SK-N-DZ (cell line): ENCODE measurements around the gene C10orf90.
"Not testable (repeated sequence)": the region's sequence is repeated elsewhere in the genome, so short reads cannot be mapped to it uniquely, and the experiment has no call there.

Experiments
- DNase-seq: peaks from one replicate; pipeline ENCODE4 v3.0.0-alpha.2; 2015; ENCODE audit warnings: low spot score

The C10orf90 gene

GRCh38 chr10:126585249-126586017, 85.1 kb downstream of the C10orf90 start:
- DNase-seq, result no peak

- no peak for DNase-seq
Observed at GRCh38 chr10:126584836-126585235, 85.7 kb downstream of the C10orf90 start.

GRCh38 chr10:126583552-126584200, 86.8 kb downstream of the C10orf90 start:
- no peak for DNase-seq

DNA sequence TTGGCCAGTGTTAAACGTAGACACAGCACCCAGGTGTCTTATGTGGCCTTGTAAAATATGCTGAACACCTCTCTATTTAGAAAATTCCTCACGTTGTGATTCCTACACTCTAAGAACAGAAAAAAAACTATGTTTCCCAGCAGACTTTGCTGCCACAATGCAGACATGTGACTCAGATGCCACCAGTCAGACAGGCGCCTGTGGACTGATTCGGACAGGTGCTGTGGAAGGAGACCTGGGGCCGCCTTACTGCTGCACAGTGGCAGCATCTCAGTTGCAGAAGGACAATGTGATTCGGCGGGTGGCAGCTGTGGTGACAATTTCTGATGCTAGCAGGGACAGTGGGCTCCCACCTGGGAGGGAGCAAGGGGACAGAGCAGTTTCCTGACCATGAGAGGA, 88.8 kb downstream of the C10orf90 start:
- no peak for DNase-seq

GRCh38 chr10:126580873-126581647, 89.4 kb downstream of the C10orf90 start:
- DNase-seq, result no peak

- DNase-seq, result no peak
Observed at GRCh38 chr10:126576336-126576735, 94.2 kb downstream of the C10orf90 start.

- no peak for DNase-seq
Observed at GRCh38 chr10:126570621-126571602, 99.6 kb downstream of the C10orf90 start.

- DNase-seq, result no peak
Observed at GRCh38 chr10:126570245-126570570, 100.3 kb downstream of the C10orf90 start.

- no peak for DNase-seq
Observed at GRCh38 chr10:126569513-126570244, 100.8 kb downstream of the C10orf90 start.

GRCh38 chr10:126568809-126569385, 101.6 kb downstream of the C10orf90 start:
- no peak for DNase-seq

- DNase-seq, result no peak
Observed at GRCh38 chr10:126565871-126566270, 104.6 kb downstream of the C10orf90 start.

- no peak for DNase-seq
Observed at GRCh38 chr10:126565441-126565840, 105.1 kb downstream of the C10orf90 start.

DNA sequence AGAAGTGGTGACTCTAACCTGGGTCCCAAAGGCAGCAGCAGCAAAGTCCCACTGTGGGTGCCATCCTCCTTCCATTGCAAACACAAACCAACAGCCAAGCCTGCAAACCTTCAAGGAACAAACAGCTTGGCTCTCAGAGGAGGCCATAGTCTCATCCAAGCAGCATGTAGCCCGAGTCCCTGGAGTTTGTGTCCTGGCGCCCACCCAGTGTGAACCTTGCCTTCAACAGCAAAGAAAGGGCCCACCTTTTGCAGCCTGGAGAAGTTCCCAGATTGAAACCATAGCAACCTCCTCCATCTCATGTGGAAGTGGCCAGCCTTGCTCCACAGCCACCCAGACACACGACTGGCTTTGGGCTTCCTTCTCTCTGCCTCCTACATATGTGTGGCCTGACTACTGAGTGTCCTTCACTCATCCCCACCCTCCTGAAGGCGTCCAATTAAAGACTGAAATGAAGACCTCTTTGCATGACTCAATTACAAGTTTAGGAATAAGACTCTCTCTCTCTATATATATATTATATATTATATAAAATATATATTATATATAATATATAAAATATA, 106.1 kb downstream of the C10orf90 start:
- DNase-seq, result no peak

DNA sequence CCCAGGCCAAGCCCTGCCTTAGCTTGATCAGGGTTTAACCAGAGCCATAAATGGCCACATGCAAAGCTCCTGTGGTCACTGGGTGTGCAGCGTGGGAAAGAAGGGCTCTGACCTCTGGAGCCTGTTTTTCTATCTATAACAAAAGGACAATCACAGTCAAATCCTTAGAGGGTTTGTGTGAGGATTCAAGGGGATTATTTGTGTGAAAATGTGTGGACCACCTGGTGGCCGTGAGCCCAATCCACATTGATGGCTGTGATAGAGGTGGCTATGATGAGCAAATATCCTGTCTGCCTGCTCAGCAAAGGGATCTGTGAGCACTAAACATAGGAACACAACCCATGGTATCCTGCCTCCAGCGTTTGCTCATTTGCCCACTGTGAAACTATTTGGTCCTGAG, 107.1 kb downstream of the C10orf90 start:
- no peak for DNase-seq

DNA sequence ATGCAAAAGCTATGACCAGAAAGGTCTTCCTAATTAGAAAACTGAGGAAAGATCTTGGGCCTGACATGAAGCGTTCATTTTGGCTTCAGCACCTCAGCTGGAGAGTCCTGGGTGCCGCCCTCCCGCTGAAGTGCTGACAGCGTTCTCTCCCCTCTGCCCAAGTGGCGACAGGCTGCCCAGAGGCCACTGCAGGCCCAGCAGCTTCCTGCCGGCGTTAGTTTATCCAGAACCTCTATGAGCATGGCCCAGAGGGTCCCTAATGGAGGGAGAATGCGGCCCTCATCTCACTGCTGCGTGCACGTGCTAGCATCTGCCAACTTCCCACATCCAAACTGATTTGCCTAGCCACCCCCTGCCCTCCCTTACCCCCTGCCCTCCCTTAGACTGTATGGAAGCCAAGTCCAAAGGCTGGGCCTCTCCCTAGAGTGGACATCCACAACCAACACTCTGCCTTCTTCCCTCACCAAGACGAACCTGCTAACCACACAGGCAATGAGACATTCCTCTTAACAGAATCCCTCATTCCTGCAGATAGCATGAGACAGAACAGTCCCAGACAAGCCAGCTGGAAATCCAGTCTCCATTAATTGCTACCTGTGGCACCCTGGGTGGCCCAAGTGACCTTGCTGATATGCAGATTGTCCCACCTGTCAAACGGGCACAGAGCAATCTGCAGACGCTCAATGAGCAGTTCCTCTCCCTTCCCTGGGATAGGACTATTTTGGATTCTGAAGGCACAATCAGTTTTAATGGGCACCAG, 108.4 kb downstream of the C10orf90 start:
- DNase-seq, result no peak

DNA sequence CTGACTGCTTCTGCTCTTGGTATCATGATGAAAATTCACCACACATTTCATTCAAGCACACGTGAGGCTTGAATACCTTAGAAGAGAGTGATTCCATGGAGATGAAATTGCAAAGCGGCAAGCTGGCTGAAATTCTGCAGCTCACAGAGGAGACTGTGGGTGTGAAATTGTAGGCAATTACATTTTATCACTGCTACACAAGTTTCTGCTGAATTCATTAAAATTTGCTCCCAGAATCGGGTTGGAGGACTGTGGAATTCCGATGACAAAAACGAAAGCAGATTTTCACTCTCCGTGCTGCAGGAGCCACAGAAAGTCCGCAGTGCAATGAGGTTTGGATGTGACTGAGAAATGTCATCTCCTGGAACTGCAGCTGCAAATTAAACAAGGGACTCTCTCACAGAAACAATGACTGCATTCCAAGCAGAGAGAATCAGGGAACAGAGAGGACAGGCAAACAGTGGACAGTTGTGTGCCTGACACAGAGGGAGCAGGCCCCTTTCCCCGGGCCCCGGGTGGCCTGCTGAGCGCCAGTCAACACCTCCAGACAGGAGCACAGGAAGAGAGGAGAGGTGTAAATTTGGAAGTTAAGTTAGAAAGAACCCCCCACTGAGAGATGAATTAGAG, 109.1 kb downstream of the C10orf90 start:
- no peak for DNase-seq

DNA sequence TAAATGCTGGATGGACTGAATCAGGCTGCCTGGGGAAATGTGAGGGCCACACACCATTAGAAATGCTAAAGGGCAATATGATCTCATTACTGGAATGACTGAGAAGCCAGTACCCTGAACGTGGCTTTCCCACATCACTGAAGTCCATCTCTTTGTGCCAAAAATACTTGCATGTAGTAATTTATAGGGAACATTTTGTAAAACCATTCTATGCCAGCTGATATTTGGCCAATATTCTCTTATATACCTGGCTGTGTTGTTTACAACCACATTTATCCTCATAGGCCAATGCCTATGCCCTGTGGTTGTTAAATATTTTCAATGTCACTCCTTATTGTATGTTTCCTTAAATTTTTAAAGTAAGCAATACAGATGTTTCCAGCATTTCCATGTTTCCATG, 111.6 kb downstream of the C10orf90 start:
- no peak for DNase-seq

DNA sequence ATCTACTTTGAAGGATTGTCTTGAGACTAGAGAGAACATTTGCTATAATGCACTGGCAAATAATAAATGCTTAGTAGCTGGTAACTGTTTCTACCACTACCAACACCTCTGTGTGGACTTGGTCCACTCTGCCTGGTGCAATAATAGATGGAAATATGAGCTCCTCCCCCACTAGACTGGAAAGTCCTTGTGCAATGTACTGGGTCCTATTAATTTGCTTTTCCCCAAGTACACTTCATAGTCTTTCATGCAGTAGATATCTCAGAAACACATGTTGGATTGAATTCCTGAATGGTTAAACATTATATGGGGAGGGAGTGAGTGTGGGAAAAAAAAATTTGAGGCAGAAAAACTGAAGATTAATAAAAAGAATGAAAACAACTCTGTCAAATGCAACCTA, 119.3 kb downstream of the C10orf90 start:
- DNase-seq, result no peak

DNA sequence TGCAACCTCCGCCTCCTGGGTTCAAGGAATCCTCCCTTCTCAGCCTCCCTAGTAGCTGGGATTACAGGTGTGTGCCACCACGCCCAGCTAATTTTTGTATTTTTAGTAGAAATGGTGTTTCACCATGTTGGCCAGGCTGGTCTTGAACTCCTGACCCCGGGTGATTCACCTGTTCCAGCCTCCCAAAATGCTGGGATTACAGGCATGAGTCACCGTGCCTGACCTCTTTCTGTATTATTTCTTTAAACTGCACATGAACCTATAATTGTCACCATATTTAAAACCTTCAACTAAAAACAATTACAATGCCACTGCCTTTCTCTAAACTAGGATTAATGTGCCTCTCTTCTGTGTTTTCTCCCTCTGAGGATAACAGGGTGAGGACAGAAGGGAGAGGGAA, 119.9 kb downstream of the C10orf90 start:
- not testable (repeated sequence) for DNase-seq
